C4-2B (cell line): ENCODE results near the gene PRRT4.

ENCODE experiments used
- H3K27ac ChIP-seq: fragments of 450-650 bp; 2 replicates; pipeline ENCODE4 v1.5.1; 2017
- ZFX ChIP-seq: fragments of 450-650 bp; IDR thresholded peaks from 2 replicates; pipeline ENCODE4 v1.6.1; 2017
- TF ChIP-seq, protein P1 (sequence below): fragments of 450-650 bp; conservative IDR thresholded peaks from 2 replicates; pipeline ENCODE4 v1.5.1; 2017; ENCODE audit warnings: mild to moderate bottlenecking

Gene PRRT4

GRCh38 chr7:128343554-128344430, 17.7 kb downstream of the PRRT4 start, which contains the start of gene RBM28:
Gene RBM28, minus strand, starts transcription at chr7:128343908. Its CDS starts 115 bp downstream, at chr7:128343793.
- peak within 1 kb of the TSS; percentile 87 for H3K27ac ChIP-seq
- TF ChIP-seq ZFX = peak; percentile 87
- TF ChIP-seq, protein P1, sequence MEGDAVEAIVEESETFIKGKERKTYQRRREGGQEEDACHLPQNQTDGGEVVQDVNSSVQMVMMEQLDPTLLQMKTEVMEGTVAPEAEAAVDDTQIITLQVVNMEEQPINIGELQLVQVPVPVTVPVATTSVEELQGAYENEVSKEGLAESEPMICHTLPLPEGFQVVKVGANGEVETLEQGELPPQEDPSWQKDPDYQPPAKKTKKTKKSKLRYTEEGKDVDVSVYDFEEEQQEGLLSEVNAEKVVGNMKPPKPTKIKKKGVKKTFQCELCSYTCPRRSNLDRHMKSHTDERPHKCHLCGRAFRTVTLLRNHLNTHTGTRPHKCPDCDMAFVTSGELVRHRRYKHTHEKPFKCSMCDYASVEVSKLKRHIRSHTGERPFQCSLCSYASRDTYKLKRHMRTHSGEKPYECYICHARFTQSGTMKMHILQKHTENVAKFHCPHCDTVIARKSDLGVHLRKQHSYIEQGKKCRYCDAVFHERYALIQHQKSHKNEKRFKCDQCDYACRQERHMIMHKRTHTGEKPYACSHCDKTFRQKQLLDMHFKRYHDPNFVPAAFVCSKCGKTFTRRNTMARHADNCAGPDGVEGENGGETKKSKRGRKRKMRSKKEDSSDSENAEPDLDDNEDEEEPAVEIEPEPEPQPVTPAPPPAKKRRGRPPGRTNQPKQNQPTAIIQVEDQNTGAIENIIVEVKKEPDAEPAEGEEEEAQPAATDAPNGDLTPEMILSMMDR = no peak

GRCh38 chr7:128341733-128342132, 19.8 kb downstream of the PRRT4 start:
- TF ChIP-seq, protein P1 = no peak
- TF ChIP-seq ZFX = no peak
- H3K27ac ChIP-seq = no peak overlapping the region

- no peak overlapping the region for H3K27ac ChIP-seq
- TF ChIP-seq, protein P1 = no peak
- TF ChIP-seq ZFX = no peak
Measured at GRCh38 chr7:128335730-128336129, 25.8 kb downstream of the PRRT4 start.

DNA sequence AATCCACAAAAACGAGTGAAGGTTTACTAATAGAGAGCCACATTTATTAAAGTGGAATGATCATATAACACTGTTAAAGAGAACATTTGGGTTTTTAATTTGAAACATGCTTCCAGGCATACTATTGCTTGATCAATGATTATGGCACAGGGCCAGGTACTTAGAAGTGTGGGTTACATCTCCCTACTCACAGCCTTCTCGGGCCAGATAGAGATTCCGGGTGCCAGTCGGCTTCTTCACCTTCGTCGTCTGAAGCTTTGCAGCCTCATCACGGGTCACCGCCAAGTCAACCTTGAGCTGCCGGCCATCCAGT, 37.2 kb downstream of the PRRT4 start:
- TF ChIP-seq ZFX = no peak
- TF ChIP-seq, protein P1 = no peak
- no peak overlapping the region for H3K27ac ChIP-seq

DNA sequence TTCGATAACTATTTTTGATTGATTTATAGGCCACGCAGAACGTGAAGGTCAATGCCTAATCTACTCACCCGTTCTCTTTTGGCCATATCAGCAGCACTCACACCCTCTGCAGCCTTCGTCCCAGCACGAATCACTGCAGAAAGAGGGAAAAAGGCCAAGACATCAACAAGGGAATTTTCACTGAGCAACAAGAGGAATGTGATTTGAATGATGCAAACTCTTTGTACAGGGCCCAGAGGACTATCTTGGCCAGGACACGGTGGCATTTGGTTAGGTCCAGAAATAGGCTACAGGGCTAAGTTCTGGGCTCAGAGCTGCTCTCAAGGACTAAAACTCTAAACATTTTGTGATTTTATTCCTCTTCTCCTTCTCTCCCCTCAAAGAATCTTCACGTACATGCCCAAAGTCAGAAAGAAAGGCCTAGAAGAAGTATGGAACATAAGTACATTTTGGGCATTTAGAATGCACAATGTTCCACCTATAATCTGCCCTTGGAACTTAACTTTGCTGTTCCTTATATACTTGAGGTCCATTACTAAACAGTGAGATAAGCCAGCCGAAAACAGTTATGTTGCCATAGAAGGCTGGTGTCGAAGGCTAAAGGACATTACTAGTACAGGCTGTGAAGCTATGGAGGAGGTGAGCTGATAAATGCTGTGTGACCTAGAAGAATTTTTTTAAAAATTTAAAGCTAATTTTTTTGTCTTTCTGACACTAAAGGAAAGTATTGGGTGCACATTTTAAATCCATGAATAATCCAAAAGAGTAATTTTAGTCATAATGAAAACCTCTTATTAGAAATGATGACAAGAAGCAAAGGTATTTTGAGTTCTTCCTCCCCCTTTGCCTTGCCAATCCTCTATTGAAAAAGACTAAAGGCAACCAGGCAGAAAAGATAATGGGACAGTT, 37.8 kb downstream of the PRRT4 start:
- H3K27ac ChIP-seq = no peak overlapping the region
- TF ChIP-seq ZFX = no peak
- TF ChIP-seq, protein P1 = no peak

DNA sequence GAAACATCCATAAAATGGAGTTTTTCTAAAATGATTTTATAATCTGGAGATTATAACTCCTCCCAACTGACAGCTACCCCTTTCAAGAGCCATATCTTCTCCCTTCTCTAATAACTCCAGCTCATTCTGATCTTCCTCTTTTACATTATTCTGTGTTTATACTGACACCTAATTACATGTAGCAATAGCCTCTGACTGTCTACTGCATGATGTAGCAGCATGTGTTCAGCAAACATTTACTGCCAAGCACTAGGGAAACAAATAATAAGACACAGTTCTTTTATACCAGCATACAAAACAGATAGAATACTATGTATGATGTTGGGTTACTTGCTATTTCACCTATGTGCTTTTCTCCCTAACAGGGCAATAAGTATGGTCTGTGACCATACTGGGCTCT, 38.5 kb downstream of the PRRT4 start:
- TF ChIP-seq, protein P1 = no peak
- TF ChIP-seq ZFX = no peak
- no peak overlapping the region for H3K27ac ChIP-seq
